NT2/D1 (cell line): Measurements from ENCODE around the gene PTTG2.

Source experiments
- SUZ12 ChIP-seq: IDR thresholded peaks from 2 replicates; pipeline ENCODE4 v1.6.1; 2011; ENCODE audit not compliant: insufficient read length, insufficient read depth; ENCODE audit errors: extremely low read depth
- YY1 ChIP-seq: IDR thresholded peaks from 2 replicates; pipeline ENCODE4 v1.6.1; 2011; ENCODE audit not compliant: insufficient read length, insufficient read depth
- ZNF274 ChIP-seq: IDR thresholded peaks from 2 replicates; pipeline ENCODE4 v1.6.1; 2011; ENCODE audit warnings: mild to moderate bottlenecking, low read depth, low read length

DNA sequence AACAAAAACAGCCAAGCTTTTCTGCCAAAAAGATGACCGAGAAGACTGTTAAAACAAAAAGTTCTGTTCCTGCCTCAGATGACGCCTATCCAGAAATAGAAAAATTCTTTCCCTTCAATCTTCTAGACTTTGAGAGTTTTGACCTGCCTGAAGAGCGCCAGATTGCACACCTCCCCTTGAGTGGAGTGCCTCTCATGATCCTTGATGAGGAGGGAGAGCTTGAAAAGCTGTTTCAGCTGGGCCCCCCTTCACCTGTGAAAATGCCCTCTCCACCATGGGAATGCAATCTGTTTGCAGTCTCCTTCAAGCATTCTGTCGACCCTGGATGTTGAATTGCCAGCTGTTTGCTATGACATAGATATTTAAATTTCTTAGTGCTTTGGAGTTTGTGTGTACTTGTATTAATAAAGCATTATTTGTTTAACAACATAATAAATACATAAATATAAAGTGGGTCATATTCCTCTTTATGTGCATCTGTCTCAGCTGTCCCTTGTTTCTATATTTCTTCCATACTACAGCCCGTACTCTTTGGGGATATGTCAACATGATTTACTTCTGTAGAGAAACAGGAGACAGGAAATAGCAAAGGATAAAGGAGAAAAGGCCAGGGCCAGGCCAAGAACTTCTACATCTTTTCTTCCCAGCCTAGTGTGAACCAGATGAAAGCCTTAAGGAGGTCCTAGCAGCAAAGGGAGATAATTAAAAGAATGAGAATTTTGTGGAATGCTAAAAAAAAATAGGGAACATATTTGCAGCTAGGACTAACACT lies 667 bp downstream of the PTTG2 start:
- TF ChIP-seq YY1 (no peak), ZNF274 (no peak), SUZ12 (no peak)
